NCI-H187 (cell line): ENCODE data around the gene LONP1.

Experiments
- DNase-seq, 2 experiments: peaks; one replicate each; lab custom pipeline; 2025; lab: John Stamatoyannopoulos, UW

The LONP1 gene

DNA sequence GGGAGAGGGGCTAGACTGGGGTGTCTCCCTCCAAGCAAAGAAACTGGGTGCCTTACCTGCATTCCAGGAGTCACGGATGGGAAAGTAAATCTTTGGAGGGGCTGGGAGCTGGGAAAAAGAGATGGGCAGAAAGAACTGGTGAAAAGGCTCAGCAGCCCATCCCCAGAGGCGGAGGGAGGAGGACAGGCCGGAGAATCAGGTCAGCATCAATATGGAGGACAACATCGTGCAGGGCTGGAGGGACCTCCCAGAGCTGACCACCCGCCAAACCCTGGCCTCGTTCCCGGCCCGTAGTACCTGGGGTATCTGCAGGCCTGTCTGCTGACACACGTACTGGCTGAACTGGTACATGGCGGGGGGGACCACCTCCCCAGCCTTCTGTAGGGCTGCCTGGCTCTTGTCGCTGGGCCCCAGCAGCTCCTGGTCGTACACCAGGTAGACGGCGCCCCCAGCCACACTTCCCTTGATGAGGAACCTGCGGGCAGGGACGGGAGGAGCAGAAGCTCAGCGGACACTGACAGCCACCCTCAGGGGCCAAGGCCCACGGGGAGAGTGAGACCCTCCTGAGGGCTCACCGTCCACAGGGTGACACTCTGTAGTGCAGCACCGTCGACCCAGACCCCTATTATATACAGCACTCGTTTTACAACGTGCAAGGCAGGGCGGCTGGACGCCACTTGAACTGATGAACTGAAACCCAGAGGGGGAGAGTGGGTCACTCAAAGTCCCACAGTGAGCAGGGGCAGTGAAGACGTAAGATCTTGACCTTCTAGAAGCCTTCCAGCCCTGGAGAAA, 40.5 kb downstream of the LONP1 start:
- no peak for DNase-seq

DNA sequence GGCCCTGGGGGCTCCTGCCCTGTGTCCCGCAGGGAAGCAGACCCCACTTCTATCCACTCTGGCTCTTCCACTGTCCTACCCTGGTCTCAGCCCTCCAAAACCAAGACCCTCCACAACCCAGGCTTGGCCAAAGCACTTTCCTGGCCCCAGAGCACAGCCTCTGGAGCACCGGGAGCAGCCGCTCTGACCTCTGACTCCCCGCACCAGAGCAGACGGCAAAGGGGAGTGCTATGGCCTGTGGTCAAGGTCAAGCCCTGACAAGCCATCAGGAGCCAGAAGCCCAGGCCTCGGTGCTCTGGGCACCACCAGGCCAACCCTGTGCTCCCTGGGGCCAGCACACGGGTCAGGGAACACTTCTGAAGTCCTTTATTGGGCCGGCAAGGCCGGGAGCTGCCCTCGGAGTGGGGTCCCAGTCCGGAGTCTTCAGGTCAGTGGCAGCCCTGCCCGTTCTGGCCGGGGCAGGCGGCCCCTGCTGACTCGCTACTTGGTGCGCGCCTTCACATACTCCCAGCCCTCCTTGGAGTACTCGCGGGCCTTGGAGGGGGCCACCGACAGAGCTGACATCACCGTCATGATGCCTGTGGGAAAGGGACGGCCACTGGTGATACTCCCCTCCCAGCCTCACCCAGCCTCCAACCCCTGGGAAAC, 41.8 kb downstream of the LONP1 start:
- no peak for DNase-seq

GRCh38 chr19:5677580-5677979, 42.4 kb downstream of the LONP1 start:
- no peak for DNase-seq

- DNase-seq, result no peak
Measured at GRCh38 chr19:5677136-5677535, 42.8 kb downstream of the LONP1 start.

- DNase-seq, result no peak
Measured at GRCh38 chr19:5676772-5677105, 43.2 kb downstream of the LONP1 start.

DNA sequence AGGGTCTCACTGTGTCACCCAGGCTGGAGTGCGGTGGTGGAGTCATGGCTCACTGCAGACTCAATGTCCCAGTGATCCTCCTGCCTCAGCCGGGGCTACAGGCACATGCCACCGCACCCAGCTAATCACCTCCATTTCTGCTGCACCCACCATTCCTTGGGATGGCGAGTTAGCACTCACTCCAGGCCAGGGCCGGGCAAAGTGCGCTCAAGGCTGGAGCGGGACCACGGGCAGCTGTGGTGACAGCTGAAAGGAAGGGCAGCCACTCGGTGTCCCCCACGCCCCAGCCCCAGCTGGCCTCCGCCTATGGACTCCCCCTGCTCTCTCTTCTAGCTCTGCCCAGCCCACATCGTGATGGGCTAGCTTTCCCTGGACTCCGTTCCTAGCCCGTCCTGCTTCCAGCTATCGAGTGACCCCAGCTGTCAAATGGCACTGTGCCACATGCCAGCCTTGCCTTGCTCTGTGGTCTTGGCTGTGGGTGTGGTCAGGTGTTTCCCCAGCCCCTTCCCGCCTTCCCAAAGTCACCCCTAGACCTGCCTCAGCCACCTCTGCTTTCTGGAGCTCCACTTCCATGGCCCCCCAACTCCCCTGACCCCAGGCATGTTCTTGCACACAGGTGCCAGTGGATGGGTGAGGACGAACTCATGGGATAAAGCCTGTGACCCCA, 43.7 kb downstream of the LONP1 start:
- DNase-seq, result no peak

GRCh38 chr19:5674714-5675113, 45.2 kb downstream of the LONP1 start:
- DNase-seq, result no peak

GRCh38 chr19:5673752-5674151, 46.2 kb downstream of the LONP1 start:
- DNase-seq, result no peak

DNA sequence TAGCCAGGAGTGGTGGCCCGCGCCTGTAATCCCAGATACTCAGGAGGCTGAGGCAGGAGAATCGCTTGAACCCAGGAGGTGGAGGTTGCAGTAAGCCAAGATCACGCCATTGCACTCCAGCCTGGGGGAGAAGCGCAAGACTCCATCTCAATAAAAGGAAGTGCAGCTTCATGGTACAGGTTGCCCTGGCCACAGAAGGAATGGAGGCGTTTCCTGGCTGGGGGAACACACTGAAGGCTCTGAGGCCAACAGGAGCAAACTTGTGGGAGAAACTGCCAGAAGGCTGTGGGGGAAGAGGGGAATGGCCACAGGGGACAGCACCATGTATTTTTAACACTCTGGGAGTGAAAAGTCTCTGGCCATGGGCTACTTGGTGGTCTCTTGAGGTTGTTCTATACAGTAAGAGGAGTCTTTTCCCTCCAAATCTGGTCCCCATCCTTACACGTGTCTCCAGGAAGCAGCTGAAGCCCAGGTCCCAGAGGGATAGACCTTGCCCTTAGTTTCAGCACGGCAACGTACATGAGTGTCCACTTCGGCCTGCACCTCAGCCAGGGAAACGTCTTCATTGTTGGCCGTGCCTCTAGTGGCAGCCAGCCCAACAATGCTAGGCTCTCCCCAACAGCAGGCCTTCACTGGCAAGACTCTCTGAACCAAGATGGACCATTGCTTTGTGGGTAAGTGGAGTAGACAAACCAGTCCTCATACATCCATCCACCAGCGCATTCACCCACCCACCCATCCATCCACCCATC, 47.1 kb downstream of the LONP1 start:
- DNase-seq, result no peak

DNA sequence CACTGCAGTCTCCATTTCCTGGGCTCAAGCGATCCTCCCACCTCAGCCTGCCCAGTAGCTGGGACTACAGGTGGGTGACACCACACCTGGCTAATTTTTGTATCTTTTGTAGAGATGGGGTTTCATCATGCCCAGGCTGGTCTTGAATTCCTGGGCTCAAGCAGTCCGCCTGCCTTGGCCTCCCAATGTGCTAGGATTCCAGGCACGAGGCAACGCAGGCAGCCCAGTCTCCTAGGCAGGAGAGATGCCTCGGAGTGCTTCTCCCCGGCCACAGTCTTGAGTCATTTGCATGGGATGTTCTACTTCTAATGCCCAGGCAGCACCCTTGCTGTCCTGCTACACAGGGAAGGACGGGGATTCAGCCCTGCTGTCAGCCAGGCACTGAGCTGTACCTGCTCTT, 48.3 kb downstream of the LONP1 start:
- DNase-seq, result no peak

- no peak for DNase-seq
Measured at GRCh38 chr19:5669212-5669611, 50.7 kb downstream of the LONP1 start.

- no peak for DNase-seq
Measured at GRCh38 chr19:5667751-5668271, 52.1 kb downstream of the LONP1 start.

DNA sequence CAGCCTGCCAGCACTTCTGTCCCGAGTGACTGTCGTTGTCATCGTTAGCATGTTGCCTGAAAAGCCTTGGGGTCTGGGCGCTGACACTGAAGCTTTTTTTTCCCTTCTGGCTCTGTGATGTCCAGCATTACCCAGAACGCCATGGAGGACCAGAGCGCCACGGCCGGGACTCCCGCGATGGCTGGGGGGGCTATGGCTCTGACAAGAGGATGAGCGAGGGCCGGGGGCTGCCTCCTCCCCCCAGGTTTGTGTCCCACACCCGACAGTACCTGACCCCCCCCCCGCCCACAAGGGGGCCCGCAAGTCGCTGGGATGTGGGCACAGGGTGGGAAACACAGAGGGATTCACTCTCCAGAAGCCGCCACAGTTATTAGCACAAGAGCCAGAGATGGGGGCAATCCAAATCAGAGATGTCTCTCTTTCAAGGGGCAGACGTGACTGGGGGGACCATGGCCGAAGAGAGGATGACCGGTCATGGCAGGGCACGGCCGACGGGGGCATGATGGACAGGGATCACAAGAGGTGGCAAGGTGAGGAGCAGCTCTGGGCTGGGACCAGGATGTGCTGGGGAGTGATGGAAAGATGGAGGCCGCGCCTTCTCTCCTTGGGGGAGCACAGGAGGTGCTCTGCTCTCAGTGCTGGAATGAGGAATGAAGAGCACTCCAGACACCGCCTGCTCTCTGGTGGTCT, 52.9 kb downstream of the LONP1 start:
- DNase-seq, result no peak

GRCh38 chr19:5665781-5666513, 54.0 kb downstream of the LONP1 start:
- no peak for DNase-seq

GRCh38 chr19:5664515-5664914, 55.4 kb downstream of the LONP1 start:
- no peak for DNase-seq

DNA sequence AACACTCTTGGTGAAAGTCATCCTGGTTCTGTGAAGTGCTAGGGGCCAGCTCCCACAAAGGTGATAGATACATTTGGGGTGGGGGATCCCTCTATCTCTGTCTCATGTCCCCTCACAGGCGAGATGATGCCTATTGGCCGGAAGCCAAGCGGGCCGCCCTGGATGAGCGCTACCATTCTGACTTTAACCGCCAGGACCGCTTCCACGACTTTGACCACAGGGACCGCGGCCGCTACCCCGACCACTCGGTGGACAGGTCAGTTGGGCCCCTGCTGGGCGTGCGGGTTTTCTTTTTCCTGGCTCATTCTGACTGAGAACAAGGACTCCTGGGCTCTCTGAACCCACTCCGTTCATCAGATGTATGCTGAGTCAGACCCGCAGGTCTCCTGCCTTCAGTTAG, 56.0 kb downstream of the LONP1 start:
- DNase-seq, result no peak

DNA sequence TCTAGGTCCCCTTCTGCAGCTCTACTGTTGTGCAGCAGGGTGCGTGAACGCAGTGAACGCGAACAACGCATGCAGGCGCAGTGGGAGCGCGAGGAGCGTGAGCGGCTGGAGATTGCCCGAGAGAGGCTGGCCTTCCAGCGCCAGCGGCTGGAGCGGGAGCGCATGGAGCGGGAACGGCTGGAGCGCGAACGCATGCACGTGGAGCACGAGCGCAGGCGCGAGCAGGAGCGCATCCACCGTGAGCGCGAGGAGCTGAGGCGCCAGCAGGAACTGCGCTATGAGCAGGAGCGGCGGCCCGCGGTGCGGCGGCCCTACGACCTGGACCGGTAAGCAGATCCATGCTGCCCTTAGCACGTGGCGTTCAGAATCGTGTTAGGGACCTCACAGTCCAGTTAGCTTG, 58.5 kb downstream of the LONP1 start:
- no peak for DNase-seq

- DNase-seq, result no peak
Measured at GRCh38 chr19:5655412-5655811, 64.5 kb downstream of the LONP1 start.

DNA sequence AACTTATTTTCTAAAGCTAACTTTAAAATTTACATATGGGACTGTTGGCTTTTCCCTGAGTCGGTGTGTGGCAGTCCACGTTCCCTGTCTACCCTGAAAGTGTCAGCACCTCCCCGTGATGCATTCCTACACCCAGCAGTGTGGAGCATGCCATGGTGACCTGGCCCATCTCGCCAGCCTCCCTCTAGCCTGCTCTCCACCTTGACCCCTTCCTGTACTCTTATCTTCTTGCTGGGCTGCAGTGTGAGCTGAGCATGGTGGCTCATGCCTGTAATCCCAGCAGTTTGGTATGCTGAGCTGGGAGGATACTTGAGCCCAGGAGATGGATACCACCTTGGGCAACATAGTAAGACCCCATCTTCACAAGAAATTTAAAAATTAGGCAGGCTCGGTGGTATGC, 65.0 kb downstream of the LONP1 start:
- no peak for DNase-seq

DNA sequence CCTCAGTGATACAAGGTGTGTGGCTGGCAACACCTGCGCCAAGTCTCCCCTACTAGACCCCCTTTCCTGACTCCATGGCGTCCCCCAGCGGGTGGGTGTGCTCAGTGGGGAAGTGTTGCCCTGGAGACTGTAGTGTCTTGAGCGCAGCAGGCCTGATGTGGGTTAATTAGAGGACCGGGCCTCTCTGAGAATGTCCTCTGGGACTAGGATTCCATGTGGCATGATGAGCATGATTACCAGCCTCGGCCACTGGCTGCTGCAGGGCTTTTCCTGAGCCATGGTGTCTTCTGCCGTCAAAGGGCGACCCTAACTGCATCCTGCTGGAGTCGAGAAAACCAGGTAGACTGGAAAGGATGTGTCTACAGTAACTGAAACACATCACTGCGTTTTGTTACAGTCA, 67.7 kb downstream of the LONP1 start:
- no peak for DNase-seq

DNA sequence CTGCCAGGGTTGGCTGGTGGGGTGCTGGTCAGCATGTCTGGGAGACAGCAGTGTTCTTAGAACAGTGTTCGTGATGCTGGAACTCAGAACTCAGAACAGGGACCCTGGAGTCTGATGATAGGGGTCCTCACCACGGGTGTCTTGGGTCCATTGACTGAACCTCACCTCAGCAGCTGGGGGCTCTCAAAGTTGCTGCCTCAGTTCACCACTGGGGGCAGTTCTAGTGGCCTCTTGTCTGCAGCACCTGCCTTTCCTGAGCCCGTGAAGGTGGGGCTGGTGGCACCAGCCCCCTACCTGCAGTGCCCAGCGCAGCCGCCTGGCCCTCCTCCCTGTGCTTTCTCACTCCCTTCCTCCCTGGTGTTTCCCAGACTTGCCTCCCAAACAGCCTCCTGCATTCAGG, 68.6 kb downstream of the LONP1 start:
- no peak for DNase-seq
